GM13976 (cell line): ENCODE data around the gene VPS51.

Experiments used
- DNase-seq: peaks from one replicate; pipeline ENCODE4 v3.0.0; 2012; ENCODE audit warnings: low spot score
- CTCF ChIP-seq: IDR thresholded peaks from 2 replicates; pipeline ENCODE4 v1.5.1; 2012; ENCODE audit warnings: borderline replicate concordance, mild to moderate bottlenecking; ENCODE audit not compliant: insufficient read depth; ENCODE audit errors: extremely low read depth, missing control alignments, control extremely low read depth
- in situ Hi-C: fragments of 300-500 bp; cut with MboI; formaldehyde crosslinking; loops from one replicate; pipeline ENCODE4 v1.12.0; 2022; ENCODE audit warnings: low sequenced_read_pairs, mixed read lengths, inconsistent platforms; ENCODE audit not compliant: unreplicated experiment

The VPS51 gene

DNA sequence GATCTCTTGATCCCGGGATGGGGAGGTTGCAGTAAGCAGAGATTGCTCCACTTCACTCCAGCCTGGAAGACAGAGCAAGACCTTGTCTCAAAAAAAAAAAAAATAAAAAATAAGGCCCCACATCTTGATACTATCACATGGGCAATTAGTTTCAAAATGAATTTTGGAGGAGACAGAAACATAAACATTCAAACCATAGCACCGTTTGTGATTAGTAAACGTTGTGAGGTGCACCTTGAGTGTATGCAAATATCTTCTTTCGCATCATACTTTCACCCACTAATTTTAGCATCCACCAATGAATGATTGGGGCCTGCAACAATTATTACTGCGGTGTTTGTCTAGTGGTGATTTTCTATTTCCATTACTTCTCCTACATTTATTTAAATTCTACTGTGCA, 63.0 kb downstream of the VPS51 start:
- in situ Hi-C loops, result no loop called here
- peak; percentile 57 for DNase-seq

DNA sequence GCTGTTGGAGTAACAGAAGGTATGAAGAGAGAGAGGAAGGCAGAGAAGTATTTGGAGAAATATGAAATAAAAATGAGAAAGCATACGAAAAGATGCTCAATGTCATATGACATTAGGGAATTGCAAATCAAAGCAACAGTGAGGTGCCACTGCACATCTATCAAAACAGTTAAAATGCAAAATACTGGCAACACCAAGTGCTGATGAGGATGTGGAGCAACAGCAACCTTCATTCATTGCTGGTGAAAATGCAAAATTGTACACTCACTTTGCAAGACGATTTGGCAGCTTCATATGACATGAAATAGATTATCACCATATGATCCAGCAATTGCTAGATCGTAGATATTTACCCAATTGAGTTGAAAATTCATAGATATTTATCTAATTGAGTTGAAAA, 64.6 kb downstream of the VPS51 start:
- in situ Hi-C loops, result no loop called here
- DNase-seq, result no peak
- TF ChIP-seq CTCF, result no peak

More for the DNA sequence above, 63.0 kb downstream of the VPS51 start:
- TF ChIP-seq CTCF, result no peak
